K562 (cell line): ENCODE results near the gene AQP9. TPM values are rescaled to one million over a fixed set of nuclear protein-coding genes. Genes with fewer than 3 reads are reported as not detected.
A peak's percentile ranks its signal among the peaks of the same experiment; 100 is the strongest.

Experiments
- ATF1 ChIP-seq, 2 experiments: fragments of 450-650 bp in 1 of 2; IDR thresholded peaks; 2 replicates each; pipeline ENCODE4 v1.6.1; 2016; ENCODE audit warnings: missing compliant biosample characterization in 1 of 2, missing genetic modification characterization in 1 of 2
- CREBBP ChIP-seq: IDR thresholded peaks from one replicate; pipeline ENCODE4 v1.6.1; 2012; ENCODE audit warnings: low read depth, mild to moderate bottlenecking, control low read depth, inconsistent platforms, low read length
- DPF2 ChIP-seq: fragments of 450-650 bp; IDR thresholded peaks from 2 replicates; pipeline ENCODE4 v1.6.1; 2016
- ERF ChIP-seq: fragments of 450-650 bp; formaldehyde crosslinking; IDR thresholded peaks from 2 replicates; pipeline ENCODE4 v1.4.0; 2020; ENCODE audit warnings: mild to moderate bottlenecking, mixed read lengths
- EZH2 ChIP-seq: IDR thresholded peaks from 2 replicates; pipeline ENCODE4 v1.6.1; 2012; ENCODE audit warnings: low read depth, mild to moderate bottlenecking, inconsistent platforms, low read length, borderline replicate concordance
- GATAD2B ChIP-seq: fragments of 450-650 bp; IDR thresholded peaks from 2 replicates; pipeline ENCODE4 v1.6.1; 2017; ENCODE audit warnings: mild to moderate bottlenecking, borderline replicate concordance
- HNRNPH1 ChIP-seq: fragments of 200-400 bp; formaldehyde crosslinking; optimal IDR thresholded peaks from 2 replicates; pipeline ENCODE3; 2017; ENCODE audit warnings: low read depth, mild to moderate bottlenecking, low read length, moderate library complexity
- KAT8 ChIP-seq: fragments of 450-650 bp; IDR thresholded peaks from 2 replicates; pipeline ENCODE4 v1.6.1; 2016; ENCODE audit warnings: low read depth, mild to moderate bottlenecking
- MCM5 ChIP-seq: fragments of 450-650 bp; IDR thresholded peaks from 2 replicates; pipeline ENCODE4 v1.6.1; 2016; ENCODE audit warnings: low read depth
- MCM7 ChIP-seq, 2 experiments: fragments of 450-650 bp; IDR thresholded peaks; 2 replicates each; pipeline ENCODE4 v1.6.1; 2016 to 2018
- NFXL1 ChIP-seq: fragments of 450-650 bp; formaldehyde crosslinking; IDR thresholded peaks from 2 replicates; pipeline ENCODE4 v1.4.0; 2021; ENCODE audit warnings: mild to moderate bottlenecking
- PHF21A ChIP-seq: fragments of 450-650 bp; IDR thresholded peaks from 2 replicates; pipeline ENCODE4 v1.6.1; 2017; ENCODE audit warnings: low read depth, borderline replicate concordance
- PTBP1 ChIP-seq: fragments of 200-400 bp; formaldehyde crosslinking; IDR thresholded peaks from 2 replicates; pipeline ENCODE4 v1.6.1; 2017; ENCODE audit warnings: low read depth, low read length
- RBBP5 ChIP-seq: fragments of 200-600 bp; sonication (generic); IDR thresholded peaks from 2 replicates; pipeline ENCODE4 v1.6.1; 2012; ENCODE audit warnings: borderline replicate concordance, mild to moderate bottlenecking, low read length, control low read depth, inconsistent platforms; ENCODE audit not compliant: insufficient read depth, poor library complexity, severe bottlenecking
- RBM25 ChIP-seq: fragments of 200-400 bp; formaldehyde crosslinking; IDR thresholded peaks from 2 replicates; pipeline ENCODE4 v1.6.1; 2018; ENCODE audit warnings: low read length, low read depth, moderate library complexity; ENCODE audit not compliant: severe bottlenecking
- SNRNP70 ChIP-seq: fragments of 200-400 bp; formaldehyde crosslinking; optimal IDR thresholded peaks from 2 replicates; pipeline ENCODE3; 2017; ENCODE audit warnings: low read depth, low read length
- TRIM28 ChIP-seq: fragments of 450-650 bp; IDR thresholded peaks from 2 replicates; pipeline ENCODE4 v1.6.1; 2017
- ZFPM2 ChIP-seq: fragments of 250-450 bp; sonication (Bioruptor Pico); IDR thresholded peaks from 2 replicates; pipeline ENCODE4 v1.5.1; 2022; ENCODE audit warnings: mild to moderate bottlenecking
- ZNF436 ChIP-seq: fragments of 250-450, 450-650 bp; sonication (Bioruptor Pico); formaldehyde crosslinking; IDR thresholded peaks from 2 replicates; pipeline ENCODE4 v1.7.0; 2020; ENCODE audit warnings: mild to moderate bottlenecking
- polyA plus RNA-seq, 8 experiments: library from polyadenylated mRNA; depleted of rRNA in 4 of 8; stranded (reverse) in 5 of 8; unstranded in 3 of 8; fragments of >200 nt; fragmentation: Nextera tagmentation in 2 of 8; fragmentation: Illumina TruSeq in 1 of 8; extraction: Ambion mirVana in 2 of 8; extraction: Trizol in 1 of 8; gene quantifications; 2 replicates each; pipeline versions ENCODE4 v1.2.1 to v1.2.3, GENCODE V29; 2011 to 2014; ENCODE audit warnings: inconsistent platforms in 1 of 8, missing spikeins in 1 of 8
- total RNA-seq, 7 experiments: library from RNA; depleted of rRNA in 6 of 7; stranded (reverse); fragments of >200 nt in 6 of 7; fragmentation: Illumina TruSeq in 2 of 7; extraction: Trizol in 2 of 7; gene quantifications; 2 replicates each; pipeline versions ENCODE4 v1.2.1 to v1.2.3, GENCODE V29; 2011 to 2021; ENCODE audit warnings: low replicate concordance in 1 of 7
- TF ChIP-seq, protein P1 (sequence below), 2 experiments: fragments of 450-650 bp; IDR thresholded peaks; 2 replicates each; pipeline ENCODE4 v1.6.1; 2016
- TF ChIP-seq, protein P2 (sequence below), 3 experiments: fragments of 200-800 bp in 1 of 3; sonication (Bioruptor generic) in 1 of 3; sonication (generic) in 1 of 3; formaldehyde crosslinking in 1 of 3; IDR thresholded peaks; 2 replicates each; pipeline versions ENCODE4 v1.6.1 to v1.8.0; 2016 to 2022; ENCODE audit warnings: mild to moderate bottlenecking in 2 of 3, missing compliant biosample characterization in 2 of 3, missing genetic modification characterization in 2 of 3, missing genetic modification reagents in 1 of 3
- TF ChIP-seq, protein P3 (sequence below), 2 experiments: fragments of 200-800 bp in 1 of 2; sonication (Bioruptor generic) in 1 of 2; sonication (generic) in 1 of 2; formaldehyde crosslinking in 1 of 2; IDR thresholded peaks in 1 of 2; conservative IDR thresholded peaks in 1 of 2; 2 replicates each; pipeline versions ENCODE4 v1.5.0 to v1.6.1; 2016 to 2020; ENCODE audit warnings: missing compliant biosample characterization in 1 of 2, missing genetic modification characterization in 1 of 2, missing genetic modification reagents in 1 of 2
- TF ChIP-seq, protein P4 (sequence below): sonication (generic); formaldehyde crosslinking; IDR thresholded peaks from 2 replicates; pipeline ENCODE4 v1.8.1; 2023; ENCODE audit warnings: mild to moderate bottlenecking, missing genetic modification reagents

Gene AQP9
- total and polyA plus RNA-seq, 9 of the 15 experiments (the other 6 are each of a cell fraction or from before 2014, with no cell fraction given), result 0.04 to 0.33 (median 0.07) TPM; not detected in 4

DNA sequence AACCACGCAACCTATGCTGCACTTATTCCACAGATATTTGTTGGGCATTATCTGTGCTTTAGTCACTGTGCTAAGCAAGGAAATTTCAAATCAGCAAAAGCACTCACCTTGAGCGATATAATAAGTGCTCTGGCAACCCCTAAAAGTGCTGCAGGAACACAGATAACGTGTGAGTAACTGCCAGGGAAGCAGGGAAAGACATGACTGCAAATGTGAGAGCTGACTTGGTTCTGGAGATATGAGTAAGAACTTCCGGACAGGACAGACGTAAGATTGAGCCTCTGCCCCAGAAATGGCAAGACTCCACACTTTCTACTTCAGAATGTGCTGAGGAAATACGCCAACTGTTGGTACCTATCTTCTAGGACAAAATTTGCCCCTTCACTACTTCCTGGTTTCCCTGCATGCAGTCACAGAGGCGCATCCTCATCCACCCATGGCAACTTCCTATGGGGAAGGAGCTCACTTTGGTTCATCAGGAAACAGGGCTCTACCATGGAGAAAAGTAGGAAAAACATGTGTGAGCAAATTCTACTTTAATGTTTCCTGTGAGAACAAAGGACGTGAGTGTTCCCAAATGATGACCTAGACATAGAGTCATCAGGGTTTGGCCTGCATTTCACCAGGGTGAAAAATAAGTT, 41.7 kb downstream of the AQP9 start (continued):
- TF ChIP-seq RBBP5, result peak; percentile 45
- no peak for TF ChIP-seq PTBP1
- no peak for TF ChIP-seq NFXL1 (CRISPR knock-in tag)
- TF ChIP-seq EZH2, result no peak
- TF ChIP-seq ZNF436 (CRISPR knock-in tag), result no peak
- TF ChIP-seq MCM7 (IDR thresholded peaks at IDR 0.05), result no peak
- no peak for TF ChIP-seq PHF21A
- TF ChIP-seq, protein P1, sequence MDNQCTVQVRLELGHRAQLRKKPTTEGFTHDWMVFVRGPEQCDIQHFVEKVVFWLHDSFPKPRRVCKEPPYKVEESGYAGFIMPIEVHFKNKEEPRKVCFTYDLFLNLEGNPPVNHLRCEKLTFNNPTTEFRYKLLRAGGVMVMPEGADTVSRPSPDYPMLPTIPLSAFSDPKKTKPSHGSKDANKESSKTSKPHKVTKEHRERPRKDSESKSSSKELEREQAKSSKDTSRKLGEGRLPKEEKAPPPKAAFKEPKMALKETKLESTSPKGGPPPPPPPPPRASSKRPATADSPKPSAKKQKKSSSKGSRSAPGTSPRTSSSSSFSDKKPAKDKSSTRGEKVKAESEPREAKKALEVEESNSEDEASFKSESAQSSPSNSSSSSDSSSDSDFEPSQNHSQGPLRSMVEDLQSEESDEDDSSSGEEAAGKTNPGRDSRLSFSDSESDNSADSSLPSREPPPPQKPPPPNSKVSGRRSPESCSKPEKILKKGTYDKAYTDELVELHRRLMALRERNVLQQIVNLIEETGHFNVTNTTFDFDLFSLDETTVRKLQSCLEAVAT (IDR thresholded peaks at IDR 0.05), result no peak
- peak; percentile 64; the same call in 1 of the 2 replicates for TF ChIP-seq GATAD2B
- TF ChIP-seq MCM5, result no peak
- TF ChIP-seq SNRNP70, result no peak
- TF ChIP-seq ERF, result no peak
- TF ChIP-seq DPF2, result peak; percentile 98
- no peak for TF ChIP-seq HNRNPH1
- no peak for TF ChIP-seq KAT8
- TF ChIP-seq, protein P2, sequence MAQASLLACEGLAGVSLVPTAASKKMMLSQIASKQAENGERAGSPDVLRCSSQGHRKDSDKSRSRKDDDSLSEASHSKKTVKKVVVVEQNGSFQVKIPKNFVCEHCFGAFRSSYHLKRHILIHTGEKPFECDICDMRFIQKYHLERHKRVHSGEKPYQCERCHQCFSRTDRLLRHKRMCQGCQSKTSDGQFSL (CRISPR knock-in tag; IDR thresholded peaks at IDR 0.05), result no peak
- TF ChIP-seq, protein P2 (tag; IDR thresholded peaks at IDR 0.05), result no peak
- TF ChIP-seq TRIM28, result no peak
- TF ChIP-seq, protein P3, sequence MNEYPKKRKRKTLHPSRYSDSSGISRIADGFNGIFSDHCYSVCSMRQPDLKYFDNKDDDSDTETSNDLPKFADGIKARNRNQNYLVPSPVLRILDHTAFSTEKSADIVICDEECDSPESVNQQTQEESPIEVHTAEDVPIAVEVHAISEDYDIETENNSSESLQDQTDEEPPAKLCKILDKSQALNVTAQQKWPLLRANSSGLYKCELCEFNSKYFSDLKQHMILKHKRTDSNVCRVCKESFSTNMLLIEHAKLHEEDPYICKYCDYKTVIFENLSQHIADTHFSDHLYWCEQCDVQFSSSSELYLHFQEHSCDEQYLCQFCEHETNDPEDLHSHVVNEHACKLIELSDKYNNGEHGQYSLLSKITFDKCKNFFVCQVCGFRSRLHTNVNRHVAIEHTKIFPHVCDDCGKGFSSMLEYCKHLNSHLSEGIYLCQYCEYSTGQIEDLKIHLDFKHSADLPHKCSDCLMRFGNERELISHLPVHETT (CRISPR knock-in tag; conservative IDR thresholded peaks at IDR 0.05 in 1 of 2, IDR thresholded peaks at IDR 0.05 in 1 of 2), result no peak; a peak in 2 of 4 replicates
- no peak for TF ChIP-seq RBM25
- TF ChIP-seq ATF1 (CRISPR knock-in tag; IDR thresholded peaks at IDR 0.05), result no peak
- peak; percentile 64; the same call in 1 of the 2 replicates for TF ChIP-seq ATF1 (tag; IDR thresholded peaks at IDR 0.05)
- no peak for TF ChIP-seq ZFPM2
- TF ChIP-seq, protein P4, sequence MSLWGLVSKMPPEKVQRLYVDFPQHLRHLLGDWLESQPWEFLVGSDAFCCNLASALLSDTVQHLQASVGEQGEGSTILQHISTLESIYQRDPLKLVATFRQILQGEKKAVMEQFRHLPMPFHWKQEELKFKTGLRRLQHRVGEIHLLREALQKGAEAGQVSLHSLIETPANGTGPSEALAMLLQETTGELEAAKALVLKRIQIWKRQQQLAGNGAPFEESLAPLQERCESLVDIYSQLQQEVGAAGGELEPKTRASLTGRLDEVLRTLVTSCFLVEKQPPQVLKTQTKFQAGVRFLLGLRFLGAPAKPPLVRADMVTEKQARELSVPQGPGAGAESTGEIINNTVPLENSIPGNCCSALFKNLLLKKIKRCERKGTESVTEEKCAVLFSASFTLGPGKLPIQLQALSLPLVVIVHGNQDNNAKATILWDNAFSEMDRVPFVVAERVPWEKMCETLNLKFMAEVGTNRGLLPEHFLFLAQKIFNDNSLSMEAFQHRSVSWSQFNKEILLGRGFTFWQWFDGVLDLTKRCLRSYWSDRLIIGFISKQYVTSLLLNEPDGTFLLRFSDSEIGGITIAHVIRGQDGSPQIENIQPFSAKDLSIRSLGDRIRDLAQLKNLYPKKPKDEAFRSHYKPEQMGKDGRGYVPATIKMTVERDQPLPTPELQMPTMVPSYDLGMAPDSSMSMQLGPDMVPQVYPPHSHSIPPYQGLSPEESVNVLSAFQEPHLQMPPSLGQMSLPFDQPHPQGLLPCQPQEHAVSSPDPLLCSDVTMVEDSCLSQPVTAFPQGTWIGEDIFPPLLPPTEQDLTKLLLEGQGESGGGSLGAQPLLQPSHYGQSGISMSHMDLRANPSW (CRISPR knock-in tag), result no peak
- TF ChIP-seq CREBBP, result no peak
